Activated CD4-positive, alpha-beta T cell treated with anti-CD3 and anti-CD28 coated beads, Interleukin-10, Interleukin-2, amounts not matched to agents 100 ng/mL and 50 ng/mL, durations not matched to agents 16 hours and 8 hours (primary cell): ENCODE measurements around the gene LPCAT2.

Experiments used
- DNase-seq: peaks from one replicate; pipeline ENCODE4 v3.0.0-alpha.2; 2020

The LPCAT2 gene

DNA sequence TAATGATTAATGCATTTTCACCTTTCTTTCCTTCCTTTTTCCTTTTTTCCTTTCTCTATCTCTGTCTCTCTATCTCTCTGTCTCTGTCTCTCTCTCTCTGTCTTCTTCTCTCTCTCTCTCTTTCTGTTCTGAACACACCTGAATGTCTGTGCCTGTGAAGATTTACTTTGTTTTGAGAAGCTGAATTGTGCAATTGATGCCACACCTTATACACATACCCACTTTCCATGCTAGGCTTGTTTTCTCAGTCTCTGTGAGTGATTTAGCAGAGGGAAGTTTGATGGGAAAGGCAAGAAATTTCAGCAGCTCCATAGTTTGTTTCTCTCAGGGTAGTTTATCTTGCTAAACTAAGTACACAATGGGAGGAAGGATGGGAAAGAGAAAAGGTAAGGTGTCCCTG lies 48.3 kb downstream of the LPCAT2 start:
- DNase-seq, result no peak

DNA sequence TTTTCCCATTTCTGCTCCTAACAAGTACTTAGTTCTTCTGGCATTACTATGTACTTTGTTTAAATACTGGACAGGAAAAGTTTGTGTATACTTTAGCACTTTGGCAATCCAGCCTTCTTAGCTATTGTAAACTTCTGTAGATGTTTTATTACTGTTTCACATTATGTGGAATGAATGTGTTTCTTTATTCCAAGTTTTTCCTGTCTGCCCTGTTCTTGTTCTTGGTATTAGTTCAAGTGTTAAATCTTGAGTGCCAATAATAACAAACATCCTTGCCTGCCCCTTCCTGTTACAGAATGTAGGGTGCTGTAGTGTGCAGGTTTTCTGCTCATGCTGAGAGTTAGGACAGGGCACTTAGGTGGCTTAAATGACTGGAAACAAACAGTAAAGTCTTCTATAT lies 50.4 kb downstream of the LPCAT2 start:
- DNase-seq, result no peak

DNA sequence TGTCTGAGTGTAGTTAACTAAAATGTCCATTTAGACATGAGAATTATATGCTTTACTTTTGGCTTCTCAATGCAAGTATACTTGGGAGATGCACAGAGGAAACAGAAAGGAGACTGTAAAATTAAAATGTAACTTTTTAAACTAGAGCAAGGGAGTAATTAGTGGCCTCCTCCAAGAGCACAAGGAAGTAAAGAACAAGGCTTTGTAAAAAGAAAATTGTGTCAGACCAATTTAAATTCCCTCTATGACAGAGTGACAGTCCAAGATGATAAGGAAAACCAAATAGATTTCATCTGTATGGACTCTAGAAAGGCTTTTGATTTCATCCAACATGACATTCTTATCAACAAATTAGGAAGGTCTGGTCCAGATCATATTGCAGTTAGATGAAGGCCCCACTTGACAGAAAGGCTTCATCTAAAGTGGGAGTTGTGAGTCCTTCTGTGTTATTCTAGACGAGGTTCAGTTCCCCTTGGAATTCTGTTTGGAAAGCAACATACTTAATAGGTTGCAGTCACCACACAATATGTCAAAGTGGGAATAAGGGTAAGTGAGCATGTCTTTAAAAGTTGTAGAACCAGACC lies 51.2 kb downstream of the LPCAT2 start:
- DNase-seq, result no peak

DNA sequence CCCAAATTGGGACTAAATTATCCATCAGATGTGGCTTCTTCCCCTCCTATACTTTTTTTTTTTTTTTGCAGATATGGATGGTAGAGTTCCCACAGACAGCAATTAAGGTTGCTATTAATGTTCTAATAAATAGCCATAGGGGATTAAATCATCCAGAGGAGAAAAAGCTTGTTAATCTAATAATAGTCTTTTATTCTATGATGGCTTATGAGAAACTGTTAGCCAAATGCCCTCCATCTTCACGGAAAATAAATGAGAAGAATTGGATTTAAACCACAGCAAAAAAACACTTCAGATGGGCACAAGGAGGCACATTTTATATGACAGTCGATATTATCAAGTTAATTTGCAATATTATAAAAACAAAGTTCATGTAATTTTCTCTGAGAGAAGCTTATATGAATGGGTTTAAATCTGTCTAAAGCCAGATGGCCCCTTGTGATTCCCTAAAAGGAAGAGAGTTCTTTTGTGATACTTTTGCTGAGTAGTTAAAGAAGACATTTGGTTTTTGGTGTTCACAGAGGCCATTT lies 52.5 kb downstream of the LPCAT2 start:
- DNase-seq, result no peak

DNA sequence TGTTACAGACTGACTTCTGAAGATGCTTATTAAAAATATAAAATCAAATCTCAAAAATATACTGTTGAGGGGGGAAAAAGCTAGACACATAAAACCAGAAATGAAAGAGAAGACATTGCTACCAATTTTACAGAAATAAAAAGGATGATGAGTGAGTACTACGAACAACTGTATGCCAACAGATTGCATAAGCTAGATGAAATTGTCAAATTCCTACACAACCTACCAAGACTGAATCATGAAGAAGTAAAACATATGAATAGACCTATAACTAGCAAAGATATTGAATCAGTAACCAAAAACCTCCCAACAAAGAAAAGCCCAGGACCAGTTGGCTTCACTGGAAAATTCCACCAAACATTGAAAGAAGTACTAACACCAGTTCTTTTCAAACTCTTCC lies 54.1 kb downstream of the LPCAT2 start:
- no peak for DNase-seq

DNA sequence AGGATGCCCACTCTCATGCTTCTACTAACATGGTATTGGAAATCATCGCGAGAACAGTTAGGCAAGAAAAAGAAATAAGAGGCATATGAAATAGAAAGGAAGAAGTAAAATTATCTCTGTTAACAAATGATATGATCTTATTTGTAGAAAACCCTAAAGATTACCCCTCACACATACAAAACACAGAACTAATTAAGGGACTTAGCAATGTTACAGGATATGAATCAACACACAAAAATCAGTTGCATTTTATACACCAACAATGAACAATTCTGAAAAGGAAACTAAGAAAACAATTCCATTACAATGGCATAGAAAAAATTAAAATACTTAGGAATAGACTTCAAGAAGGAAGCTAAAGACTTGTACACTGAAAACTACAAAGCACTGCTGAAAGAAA lies 54.9 kb downstream of the LPCAT2 start:
- DNase-seq, result no peak

DNA sequence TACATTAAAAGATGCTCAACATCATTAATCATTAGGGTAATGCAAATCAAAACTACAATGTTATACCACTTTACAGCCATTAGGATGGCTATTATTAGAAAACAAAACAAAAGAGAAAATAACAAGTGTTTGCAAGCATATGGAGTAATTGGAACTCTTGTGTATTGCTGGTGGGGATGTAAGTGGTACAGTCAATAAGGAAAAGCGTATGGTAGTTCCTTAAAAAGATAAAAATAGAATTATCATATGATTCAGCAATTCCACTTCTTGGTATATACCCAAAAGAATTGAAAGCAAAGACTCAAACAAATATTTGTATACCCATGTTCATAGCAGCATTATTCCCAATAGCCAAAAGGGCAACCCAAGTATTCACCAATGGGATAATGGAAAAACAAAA lies 56.2 kb downstream of the LPCAT2 start:
- no peak for DNase-seq

DNA sequence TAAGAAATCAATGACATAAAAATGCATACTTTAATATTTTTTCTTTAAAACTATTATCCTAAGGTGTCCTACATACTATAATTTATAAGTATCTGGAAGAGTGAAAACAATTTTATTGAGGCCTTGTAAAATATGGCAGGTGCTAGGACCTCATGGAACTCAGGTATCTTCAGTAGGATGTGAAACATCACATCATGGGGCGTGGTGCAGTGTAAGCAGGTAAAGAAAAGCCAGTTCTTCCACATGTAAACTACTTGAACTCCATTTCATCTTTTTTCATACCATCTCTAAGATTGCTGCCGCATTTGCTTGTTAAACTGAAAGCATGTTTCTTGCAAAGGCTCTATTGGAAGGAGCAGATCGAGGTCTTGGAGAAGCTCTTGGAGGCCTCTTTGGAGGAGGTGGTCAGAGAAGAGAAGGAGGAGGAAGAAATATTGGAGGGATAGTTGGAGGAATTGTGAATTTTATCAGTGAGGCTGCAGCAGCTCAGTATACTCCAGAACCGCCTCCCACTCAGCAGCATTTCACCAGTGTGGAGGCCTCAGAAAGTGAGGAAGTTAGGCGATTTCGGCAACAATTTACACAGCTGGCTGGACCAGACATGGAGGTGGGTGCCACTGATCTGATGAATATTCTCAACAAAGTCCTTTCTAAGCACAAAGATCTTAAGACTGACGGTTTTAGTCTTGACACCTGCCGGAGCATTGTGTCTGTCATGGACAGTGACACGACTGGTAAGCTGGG lies 57.7 kb downstream of the LPCAT2 start, which contains the start of gene CAPNS2:
CAPNS2 (plus strand) TSS at position 253 of the 744 bp plus-strand sequence; CDS start at position 326, 73 bp downstream.
- no peak for DNase-seq

DNA sequence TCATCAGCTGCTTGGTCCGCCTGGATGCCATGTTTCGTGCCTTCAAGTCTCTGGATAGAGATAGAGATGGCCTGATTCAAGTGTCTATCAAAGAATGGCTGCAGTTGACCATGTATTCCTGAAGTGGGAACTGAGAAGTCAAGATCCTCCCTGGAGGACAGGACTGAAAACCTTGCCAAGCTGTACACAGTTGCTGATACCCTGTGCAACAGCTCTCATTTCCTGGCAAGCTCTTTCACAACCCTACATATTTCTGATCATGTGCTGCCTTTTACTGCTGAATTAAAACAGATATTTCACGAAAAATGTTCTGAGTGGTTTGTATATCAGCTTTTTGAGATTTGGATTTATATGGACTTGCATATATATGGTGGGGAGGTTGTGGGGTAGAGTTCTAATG lies 58.5 kb downstream of the LPCAT2 start:
- no peak for DNase-seq

DNA sequence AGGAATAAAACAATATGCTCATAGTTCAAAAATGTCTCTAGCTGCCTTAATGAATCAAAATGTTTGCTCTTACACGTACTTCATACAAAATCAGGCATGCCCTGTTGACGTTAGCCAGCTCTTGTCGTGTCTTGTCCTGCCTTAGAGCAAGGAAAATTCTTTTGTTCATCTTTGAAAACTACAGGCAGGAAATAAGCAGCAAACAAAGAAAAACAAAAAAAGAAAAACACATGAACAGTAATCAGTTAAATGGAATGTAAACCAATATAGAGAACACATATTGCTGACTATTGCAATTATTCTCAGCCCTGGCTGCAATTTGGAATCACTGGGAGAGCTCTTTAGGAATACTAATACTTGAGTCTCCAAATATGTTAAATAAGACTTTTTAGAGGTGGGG lies 59.3 kb downstream of the LPCAT2 start:
- DNase-seq, result no peak

DNA sequence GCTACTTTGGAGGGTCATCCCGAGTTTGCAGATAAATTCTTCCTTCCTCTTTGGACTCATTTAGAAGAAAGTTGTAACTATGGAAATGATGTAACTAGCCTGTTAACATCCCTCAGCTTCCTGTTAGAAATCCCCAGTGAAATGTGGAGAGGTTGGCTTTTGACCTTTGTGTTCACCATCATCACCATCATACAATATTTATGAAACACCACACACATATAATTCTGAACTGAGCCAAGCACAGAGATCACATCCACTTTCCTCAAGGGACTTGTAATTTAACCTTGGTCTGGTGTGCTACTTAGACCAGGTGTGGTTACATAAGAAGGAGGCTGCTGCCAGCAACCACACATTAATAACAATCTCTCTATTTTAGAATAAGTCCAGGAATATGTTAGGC lies 60.2 kb downstream of the LPCAT2 start:
- no peak for DNase-seq

DNA sequence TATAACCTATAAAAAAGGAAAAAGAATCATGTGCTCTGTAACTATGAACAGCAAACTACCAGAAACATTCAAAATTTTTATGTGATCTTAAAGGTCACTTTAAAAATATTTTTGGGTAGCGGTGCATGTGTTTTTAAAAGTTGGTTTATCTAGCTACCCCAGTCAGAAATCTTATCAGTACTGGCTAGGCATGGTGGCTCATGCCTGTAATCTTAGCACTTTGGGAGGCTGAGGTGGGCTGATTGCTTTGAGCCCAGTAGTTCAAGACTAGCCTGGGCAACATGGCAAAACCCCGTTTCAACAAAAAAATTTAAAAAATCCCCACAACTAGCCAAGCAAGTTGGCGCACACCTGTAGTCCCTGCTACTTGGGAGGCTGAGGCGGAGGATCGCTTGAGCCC lies 61.3 kb downstream of the LPCAT2 start:
- no peak for DNase-seq

DNA sequence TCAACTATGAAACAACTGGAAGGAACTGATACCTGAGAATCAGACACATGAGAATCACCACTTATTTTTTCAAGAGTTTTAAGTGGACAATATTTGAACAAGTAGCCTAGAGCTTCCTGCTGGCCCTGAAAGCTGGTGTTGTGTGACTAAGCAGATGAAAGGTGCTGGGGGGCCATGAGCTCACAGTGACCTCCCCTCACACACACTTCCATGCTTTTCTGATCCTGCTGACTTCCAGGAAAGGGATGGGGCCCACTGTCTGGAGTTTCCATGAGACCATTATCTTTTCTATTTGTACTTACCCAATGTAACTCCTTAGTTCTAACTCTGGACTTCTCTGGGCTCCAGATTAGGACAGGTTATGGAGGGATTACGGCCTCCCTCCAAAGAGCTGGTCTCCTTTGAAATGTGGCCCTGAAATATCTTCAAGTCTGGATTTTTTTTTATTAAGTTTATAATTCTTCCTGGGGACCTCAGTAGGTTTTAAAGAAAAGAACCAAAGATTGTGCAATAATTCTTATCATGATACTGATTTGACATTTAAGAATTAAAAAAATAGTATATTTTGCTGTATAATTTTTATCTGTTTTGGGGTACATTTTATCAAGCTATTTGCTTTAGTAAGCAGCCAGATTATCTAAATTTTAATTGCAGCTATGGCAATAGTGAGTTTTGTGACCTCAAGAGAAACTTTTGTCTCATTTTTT lies 62.5 kb downstream of the LPCAT2 start:
- no peak for DNase-seq

DNA sequence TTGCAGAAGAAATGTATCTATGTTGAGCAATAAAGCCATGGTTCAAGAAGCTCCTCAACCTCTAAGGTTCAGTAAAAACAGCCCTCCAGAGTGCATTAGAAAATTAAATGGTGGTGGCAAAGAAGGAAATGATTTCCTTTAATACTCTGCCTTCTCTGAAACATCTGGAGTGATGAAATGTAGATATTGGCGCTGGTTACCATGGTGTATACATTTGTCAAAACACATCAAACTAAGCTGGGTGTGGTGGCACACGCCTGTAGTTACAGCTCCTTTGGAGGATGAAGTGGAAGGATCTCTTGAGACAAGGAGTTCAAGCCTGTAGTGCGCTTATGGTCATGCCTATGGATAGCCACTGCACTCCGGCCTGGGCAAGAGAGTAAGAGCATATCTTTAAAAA lies 63.6 kb downstream of the LPCAT2 start:
- DNase-seq, result no peak

DNA sequence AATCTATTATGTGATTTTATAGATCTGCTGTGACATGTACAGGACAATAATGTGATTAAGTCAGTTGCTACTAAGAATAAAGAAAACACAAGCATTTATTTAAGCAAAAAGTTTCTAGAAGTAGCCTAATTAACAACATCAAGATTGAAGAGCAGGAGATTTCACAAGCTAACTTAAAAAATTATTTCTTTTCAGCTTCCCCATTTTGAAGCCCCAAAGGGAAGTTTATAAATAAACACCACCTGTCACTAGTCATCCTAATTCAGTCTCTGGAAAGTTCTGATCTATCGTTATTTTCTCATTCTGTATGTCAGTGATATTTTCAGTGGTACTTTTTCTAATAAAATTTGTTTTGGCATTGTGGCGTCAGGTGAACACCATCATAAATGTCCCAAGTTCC lies 65.9 kb downstream of the LPCAT2 start:
- no peak for DNase-seq

DNA sequence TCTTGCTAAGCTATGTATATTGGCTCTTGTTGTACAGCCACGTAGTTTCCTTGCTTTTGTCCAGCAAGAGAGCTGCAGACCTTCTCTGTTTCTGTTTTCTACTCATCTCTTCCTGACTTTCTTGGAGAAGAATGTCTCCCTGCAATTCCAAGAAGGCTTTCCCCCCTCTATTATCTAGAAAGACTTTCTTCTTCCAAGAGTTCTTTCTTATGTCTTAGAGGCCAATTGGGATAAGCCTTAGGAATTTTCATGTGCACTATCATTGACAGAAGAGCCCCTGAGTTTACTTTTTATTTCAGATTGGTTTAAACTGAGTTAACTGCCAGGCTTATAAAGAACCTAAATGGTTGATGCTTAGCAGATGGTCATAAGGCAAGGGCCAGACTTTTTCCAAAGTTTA lies 66.6 kb downstream of the LPCAT2 start:
- no peak for DNase-seq

DNA sequence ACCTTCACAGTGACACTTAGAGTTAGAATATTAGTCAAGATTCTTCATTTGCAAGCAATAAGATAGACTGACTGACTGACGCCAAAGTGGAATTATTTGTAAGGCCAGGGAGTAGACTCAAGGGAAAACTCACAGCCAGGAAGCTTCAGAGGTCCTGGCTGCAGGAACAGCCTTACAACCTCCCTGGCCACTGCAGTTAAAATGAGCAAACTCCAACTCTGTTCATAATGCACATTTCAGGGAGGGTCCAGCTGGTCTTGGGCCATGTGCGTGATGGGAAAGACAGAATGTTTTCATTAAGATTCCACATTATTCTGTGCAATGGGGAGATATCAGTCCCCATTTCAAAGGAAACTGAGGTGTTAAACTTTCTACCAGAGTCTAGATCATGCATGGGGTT lies 67.5 kb downstream of the LPCAT2 start:
- DNase-seq, result no peak

DNA sequence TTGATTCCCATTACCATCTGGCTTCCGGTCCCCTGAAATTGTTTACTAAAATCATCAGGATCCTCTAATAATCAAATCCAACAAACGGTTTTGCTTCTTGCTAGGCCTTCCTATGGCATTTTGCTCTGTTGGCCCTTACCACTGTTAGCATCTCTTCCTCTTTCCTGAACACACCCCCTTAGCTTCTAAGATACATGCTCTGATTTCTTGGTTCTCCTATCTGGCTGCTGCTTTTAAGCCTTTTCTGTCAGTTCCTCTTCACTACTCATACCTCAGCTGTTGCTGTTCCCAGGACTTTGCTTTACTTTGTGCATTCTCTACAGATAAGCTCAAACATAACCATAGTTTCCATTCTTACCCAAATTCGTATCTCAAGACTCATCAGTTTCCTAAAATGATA lies 69.0 kb downstream of the LPCAT2 start:
- no peak for DNase-seq

DNA sequence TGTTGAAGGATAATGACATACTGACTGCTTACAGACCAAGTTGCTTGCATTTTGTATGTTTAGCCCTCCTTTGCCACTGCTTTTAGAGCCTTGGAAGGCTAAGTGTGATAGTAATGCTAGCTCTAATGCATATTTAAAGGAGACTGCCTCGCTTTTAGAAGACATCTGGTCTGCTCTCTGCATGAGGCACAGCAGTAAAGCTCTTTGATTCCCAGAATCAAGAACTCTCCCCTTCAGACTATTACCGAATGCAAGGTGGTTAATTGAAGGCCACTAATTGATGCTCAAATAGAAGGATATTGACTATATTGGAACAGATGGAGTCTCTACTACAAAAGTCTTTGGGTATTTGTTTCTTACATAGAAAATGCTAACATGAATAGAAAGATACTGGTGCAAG lies 76.8 kb downstream of the LPCAT2 start:
- DNase-seq, result no peak

DNA sequence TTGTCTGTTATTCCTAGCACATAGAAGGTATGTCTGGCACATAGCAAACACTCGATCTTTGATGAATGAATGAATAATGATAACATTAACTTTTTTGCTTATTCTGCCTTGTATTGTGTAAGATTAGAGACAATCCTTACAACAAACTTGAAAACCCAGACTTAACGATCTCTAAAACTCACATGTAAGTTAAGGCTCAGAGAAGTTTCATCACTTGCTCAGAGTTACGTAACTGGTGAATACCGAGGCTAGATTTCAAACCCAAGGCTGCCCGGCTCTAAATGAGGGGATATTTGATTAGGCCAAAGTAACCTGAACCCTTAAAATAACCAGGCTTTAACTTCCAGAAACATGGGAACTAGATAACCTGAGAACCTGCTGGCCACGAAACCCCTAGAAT lies 79.9 kb downstream of the LPCAT2 start:
- no peak for DNase-seq

DNA sequence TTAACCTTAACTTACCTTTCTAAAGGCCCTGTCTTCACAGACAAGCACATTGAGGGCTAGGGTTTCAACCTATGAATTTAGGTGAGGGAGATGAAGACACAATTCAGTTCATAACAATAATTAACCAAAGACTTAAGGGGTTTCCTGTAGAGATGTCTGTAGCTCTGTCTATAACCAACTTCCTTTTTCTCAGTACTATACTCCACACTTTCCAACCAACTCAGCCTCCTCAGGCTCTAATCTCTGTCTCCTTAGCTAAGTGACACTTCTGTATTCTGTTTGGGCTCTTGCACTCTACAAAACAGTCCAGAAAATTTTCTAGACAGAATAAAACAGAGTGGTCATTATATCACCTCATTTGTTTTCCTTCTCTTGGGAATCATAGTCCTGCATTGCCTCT lies 83.4 kb downstream of the LPCAT2 start:
- no peak for DNase-seq

DNA sequence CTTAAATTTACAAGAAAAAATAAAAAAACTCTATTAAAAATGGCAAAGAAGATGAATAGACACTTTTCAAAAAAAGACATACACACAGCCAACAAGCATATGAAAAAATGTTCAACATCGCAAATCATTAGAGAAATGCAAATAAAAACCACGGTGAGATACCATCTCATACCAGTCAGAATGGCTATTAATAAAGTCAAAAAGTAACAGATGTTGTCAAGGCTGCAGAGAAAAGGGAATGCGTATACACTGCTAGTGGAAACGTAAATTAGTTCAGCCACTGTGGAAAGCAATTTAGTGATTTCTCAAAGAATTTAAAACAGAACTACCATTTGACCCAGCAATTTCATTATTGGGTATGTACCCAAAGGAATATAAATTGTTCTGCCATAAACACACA lies 89.1 kb downstream of the LPCAT2 start:
- DNase-seq, result no peak

DNA sequence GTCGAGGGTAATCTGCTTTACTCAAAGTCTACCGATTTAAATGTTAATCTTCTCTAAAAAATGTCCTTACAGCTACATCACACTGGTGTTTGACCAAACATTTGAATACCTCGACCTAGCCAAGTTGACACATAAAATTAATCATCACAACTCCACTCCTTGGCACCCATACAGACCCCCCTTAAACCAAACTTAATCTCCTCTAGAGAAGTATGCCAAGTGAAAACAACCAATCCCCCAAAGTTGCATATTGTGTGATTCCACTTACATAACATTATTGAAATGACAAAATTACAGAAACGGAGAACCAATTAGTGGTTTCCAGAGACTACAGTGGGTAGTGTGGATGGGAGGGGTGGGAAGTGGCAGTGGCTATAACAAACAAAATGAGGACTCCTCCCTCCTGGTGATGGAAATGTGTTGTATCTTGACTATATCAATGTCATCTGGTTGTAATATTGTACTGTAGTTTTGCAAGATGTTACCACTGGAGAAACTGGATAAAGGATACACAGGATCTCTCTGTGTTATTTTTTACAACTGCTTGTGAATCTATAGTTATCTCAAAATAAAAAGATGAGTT lies 97.0 kb downstream of the LPCAT2 start:
- no peak for DNase-seq
